GM12878 (cell line): Measurements from ENCODE around the gene SOS1. TPM values are rescaled to one million over a fixed set of nuclear protein-coding genes. Genes with fewer than 3 reads are reported as not detected.

ENCODE experiments used
- CBFB ChIP-seq: IDR thresholded peaks from 2 replicates; pipeline ENCODE4 v1.6.1; 2016; ENCODE audit warnings: antibody characterized with exemption, low read depth
- CHD4 ChIP-seq: fragments of 200-600 bp; sonication (generic); IDR thresholded peaks from 2 replicates; pipeline ENCODE4 v1.6.1; 2016; ENCODE audit warnings: mild to moderate bottlenecking
- E2F4 ChIP-seq: IDR thresholded peaks from 2 replicates; pipeline ENCODE4 v1.6.1; 2012; ENCODE audit warnings: low read depth, low read length, improper control_type of control experiment
- EP300 ChIP-seq, 2 experiments: fragments of 150-350 bp in 1 of 2; IDR thresholded peaks; 2 replicates each; pipeline ENCODE4 v1.6.1; 2011 to 2012; ENCODE audit warnings: low read depth in 2 of 2, low read length in 2 of 2, borderline replicate concordance in 1 of 2, improper control_type of control experiment in 1 of 2, inconsistent platforms in 1 of 2; ENCODE audit not compliant: control insufficient read depth in 1 of 2
- FOXM1 ChIP-seq: IDR thresholded peaks from 2 replicates; pipeline ENCODE4 v1.6.1; 2012; ENCODE audit warnings: low read depth, mild to moderate bottlenecking, inconsistent platforms, low read length, moderate library complexity
- GATAD2B ChIP-seq: fragments of 450-650 bp; conservative IDR thresholded peaks from 2 replicates; pipeline ENCODE4 v1.6.1; 2017; ENCODE audit warnings: low read depth, mild to moderate bottlenecking, moderate library complexity
- HCFC1 ChIP-seq: fragments of 150-350 bp; IDR thresholded peaks from 2 replicates; pipeline ENCODE4 v1.6.1; 2014; ENCODE audit warnings: low read length
- JUNB ChIP-seq: IDR thresholded peaks from 2 replicates; pipeline ENCODE4 v1.6.1; 2016; ENCODE audit warnings: antibody characterized with exemption, mild to moderate bottlenecking
- MEF2B ChIP-seq: fragments of 450-650 bp; IDR thresholded peaks from 2 replicates; pipeline ENCODE4 v1.6.1; 2018; ENCODE audit warnings: mild to moderate bottlenecking, moderate library complexity; ENCODE audit not compliant: partially characterized antibody, poor library complexity, severe bottlenecking
- NFIC ChIP-seq: IDR thresholded peaks from 2 replicates; pipeline ENCODE4 v1.6.1; 2012; ENCODE audit warnings: low read depth, mild to moderate bottlenecking, inconsistent platforms, low read length, moderate library complexity
- NFXL1 ChIP-seq: fragments of 450-650 bp; IDR thresholded peaks from 2 replicates; pipeline ENCODE4 v1.6.1; 2017; ENCODE audit warnings: antibody characterized with exemption, mild to moderate bottlenecking, borderline replicate concordance
- NR2C1 ChIP-seq: fragments of 450-650 bp; IDR thresholded peaks from 2 replicates; pipeline ENCODE4 v1.6.1; 2017; ENCODE audit warnings: antibody characterized with exemption, mild to moderate bottlenecking, moderate library complexity
- PAX8 ChIP-seq: fragments of 450-650 bp; IDR thresholded peaks from 2 replicates; pipeline ENCODE4 v1.6.1; 2017; ENCODE audit warnings: mild to moderate bottlenecking, moderate library complexity
- SIN3A ChIP-seq: IDR thresholded peaks from 2 replicates; pipeline ENCODE4 v1.6.1; 2012; ENCODE audit warnings: low read depth, low read length, improper control_type of control experiment
- STAT1 ChIP-seq: fragments of 450-650 bp; conservative IDR thresholded peaks from 2 replicates; pipeline ENCODE4 v1.6.1; 2014; ENCODE audit warnings: antibody characterized with exemption, mild to moderate bottlenecking
- SUZ12 ChIP-seq: fragments of 200-600 bp; sonication (generic); IDR thresholded peaks from one replicate; pipeline ENCODE4 v1.6.1; 2018; ENCODE audit warnings: antibody characterized with exemption, mild to moderate bottlenecking; ENCODE audit not compliant: unreplicated experiment
- USF2 ChIP-seq: IDR thresholded peaks from 2 replicates; pipeline ENCODE4 v1.6.1; 2011; ENCODE audit warnings: low read depth, low read length, improper control_type of control experiment, borderline replicate concordance
- ZBTB4 ChIP-seq: fragments of 450-650 bp; formaldehyde crosslinking; IDR thresholded peaks from 2 replicates; pipeline ENCODE4 v1.4.0; 2022; ENCODE audit warnings: mild to moderate bottlenecking, moderate library complexity
- ZNF207 ChIP-seq: fragments of 450-650 bp; IDR thresholded peaks from 2 replicates; pipeline ENCODE4 v1.6.1; 2014; ENCODE audit warnings: antibody characterized with exemption, mild to moderate bottlenecking, borderline replicate concordance
- ZNF24 ChIP-seq: fragments of 450-650 bp; IDR thresholded peaks from 2 replicates; pipeline ENCODE4 v1.6.1; 2017; ENCODE audit warnings: antibody characterized with exemption, mild to moderate bottlenecking
- ZNF622 ChIP-seq: fragments of 450-650 bp; IDR thresholded peaks from 2 replicates; pipeline ENCODE4 v1.6.1; 2017; ENCODE audit warnings: mild to moderate bottlenecking, inconsistent platforms
- ZSCAN29 ChIP-seq: fragments of 450-650 bp; IDR thresholded peaks from 2 replicates; pipeline ENCODE4 v1.6.1; 2017; ENCODE audit warnings: mild to moderate bottlenecking, moderate library complexity
- polyA plus RNA-seq, 11 experiments: library from polyadenylated mRNA; depleted of rRNA in 4 of 11; unstranded in 6 of 11; stranded (reverse) in 5 of 11; fragments of >200 nt; fragmentation: Nextera tagmentation in 4 of 11; fragmentation: Illumina TruSeq in 1 of 11; extraction: Ambion mirVana in 4 of 11; extraction: Trizol in 1 of 11; gene quantifications; 1 replicate in 1 of 11; 2 replicates in 10 of 11; pipeline versions ENCODE4 v1.2.1 to v1.2.3, GENCODE V29; 2011 to 2016; ENCODE audit warnings: inconsistent platforms in 2 of 11, missing spikeins in 2 of 11, low read depth in 1 of 11
- total RNA-seq, 4 experiments: library from RNA; depleted of rRNA in 3 of 4; stranded (reverse); fragments of >200 nt in 3 of 4; fragmentation: Illumina TruSeq in 1 of 4; extraction: Trizol in 1 of 4; gene quantifications; 2 replicates each; pipeline versions ENCODE4 v1.2.1 to v1.2.3, GENCODE V29; 2013 to 2021

The SOS1 gene
- total and polyA plus RNA-seq, 10 of the 15 experiments (the other 5 are each of a cell fraction or from before 2014, with no cell fraction given) = 2.1 to 24.1 (median 8.5) TPM

DNA sequence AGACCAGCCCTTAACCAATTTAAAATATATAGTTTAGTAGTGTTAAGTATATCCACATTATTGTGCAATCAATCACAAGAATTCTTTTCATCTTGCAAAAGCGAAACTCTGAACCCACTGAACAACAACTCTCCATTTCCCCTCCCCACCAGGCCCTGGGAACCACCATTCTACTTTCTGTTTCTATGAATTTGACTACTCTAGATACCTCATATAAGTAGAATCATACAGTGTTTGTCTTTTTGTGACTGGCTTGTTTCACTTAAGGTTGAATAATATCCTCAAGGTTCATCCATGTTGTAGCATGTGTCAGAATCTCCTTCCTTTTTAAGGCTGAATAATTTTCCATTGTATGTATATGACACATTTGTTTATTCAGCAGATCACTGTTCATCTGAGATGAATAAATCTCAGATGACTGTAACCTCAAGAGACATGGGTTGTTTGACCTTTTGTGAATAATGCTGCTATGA lies 8.1 kb upstream of the SOS1 start (continued):
- TF ChIP-seq STAT1 (no peak), GATAD2B (0 out of 2 replicates have a peak, but pooled peaks have one; percentile 41), EP300 (IDR thresholded peaks at IDR 0.05; ENCODE audit: borderline replicate concordance in 1 of 2, control insufficient read depth in 1 of 2, low read depth in 2 of 2, low read length in 2 of 2) (peak in 1 of 2 experiments; percentile 18; a peak in 1 of 4 replicates), ZSCAN29 (no peak), SUZ12 (no peak), HCFC1 (no peak), MEF2B (peak; percentile 18), ZNF207 (no peak), ZNF622 (no peak), NFXL1 (no peak), NR2C1 (no peak), SIN3A (no peak), ZBTB4 (CRISPR knock-in tag) (no peak), ZNF24 (0 out of 2 replicates have a peak, but pooled peaks have one; percentile 43), E2F4 (no peak), JUNB (peak; percentile 65), CHD4 (no peak), USF2 (no peak), CBFB (no peak), NFIC (peak; percentile 38), PAX8 (no peak), FOXM1 (no peak)
